Neutrophil (primary cell): ENCODE data around the gene GLYAT.

ENCODE experiments used
- H3K27ac ChIP-seq: fragments of 200-600 bp; sonication (generic); 2 replicates; pipeline ENCODE4 v1.5.1; 2016; ENCODE audit warnings: mild to moderate bottlenecking, moderate library complexity
- H3K27me3 ChIP-seq: fragments of 200-600 bp; sonication (generic); 2 replicates; pipeline ENCODE4 v1.6.0; 2016; ENCODE audit warnings: mild to moderate bottlenecking
- H3K36me3 ChIP-seq: fragments of 200-600 bp; sonication (generic); 2 replicates; pipeline ENCODE4 v1.5.1; 2017
- H3K4me1 ChIP-seq, 2 experiments: fragments of 200-600 bp in 1 of 2; sonication (generic) in 1 of 2; 1 replicate in 1 of 2; 2 replicates in 1 of 2; pipeline versions ENCODE4 v1.5.1 to v1.6.1; 2013 to 2016; ENCODE audit warnings: low read depth in 1 of 2, low read length in 1 of 2, mild to moderate bottlenecking in 1 of 2, moderate library complexity in 1 of 2; ENCODE audit not compliant: control insufficient read depth in 1 of 2, insufficient read depth in 1 of 2
- H3K4me3 ChIP-seq, 2 experiments: fragments of 200-600 bp in 1 of 2; sonication (generic) in 1 of 2; 1 replicate in 1 of 2; 2 replicates in 1 of 2; pipeline ENCODE4 v1.5.1; 2013 to 2016; ENCODE audit warnings: low read depth in 1 of 2, low read length in 1 of 2, mild to moderate bottlenecking in 1 of 2, moderate library complexity in 1 of 2
- H3K9me3 ChIP-seq: fragments of 200-600 bp; sonication (generic); 2 replicates; pipeline ENCODE4 v1.5.1; 2016
- TF ChIP-seq, protein P1 (sequence below): fragments of 200-600 bp; sonication (generic); IDR thresholded peaks from 2 replicates; pipeline ENCODE4 v1.5.1; 2016; ENCODE audit warnings: antibody characterized with exemption

The GLYAT gene

GRCh38 chr11:58770166-58770565, 38.4 kb upstream of the GLYAT start:
- Histone ChIP-seq H3K4me3 (no peak overlapping the region), H3K27ac (no peak overlapping the region), H3K9me3 (no peaks in the 10 kb centered on the region), H3K36me3 (no peaks in the 10 kb centered on the region), H3K27me3 (no peaks in the 10 kb centered on the region), H3K4me1 (no peaks in the 10 kb centered on the region)
- TF ChIP-seq, protein P1, sequence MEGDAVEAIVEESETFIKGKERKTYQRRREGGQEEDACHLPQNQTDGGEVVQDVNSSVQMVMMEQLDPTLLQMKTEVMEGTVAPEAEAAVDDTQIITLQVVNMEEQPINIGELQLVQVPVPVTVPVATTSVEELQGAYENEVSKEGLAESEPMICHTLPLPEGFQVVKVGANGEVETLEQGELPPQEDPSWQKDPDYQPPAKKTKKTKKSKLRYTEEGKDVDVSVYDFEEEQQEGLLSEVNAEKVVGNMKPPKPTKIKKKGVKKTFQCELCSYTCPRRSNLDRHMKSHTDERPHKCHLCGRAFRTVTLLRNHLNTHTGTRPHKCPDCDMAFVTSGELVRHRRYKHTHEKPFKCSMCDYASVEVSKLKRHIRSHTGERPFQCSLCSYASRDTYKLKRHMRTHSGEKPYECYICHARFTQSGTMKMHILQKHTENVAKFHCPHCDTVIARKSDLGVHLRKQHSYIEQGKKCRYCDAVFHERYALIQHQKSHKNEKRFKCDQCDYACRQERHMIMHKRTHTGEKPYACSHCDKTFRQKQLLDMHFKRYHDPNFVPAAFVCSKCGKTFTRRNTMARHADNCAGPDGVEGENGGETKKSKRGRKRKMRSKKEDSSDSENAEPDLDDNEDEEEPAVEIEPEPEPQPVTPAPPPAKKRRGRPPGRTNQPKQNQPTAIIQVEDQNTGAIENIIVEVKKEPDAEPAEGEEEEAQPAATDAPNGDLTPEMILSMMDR: no peak

DNA sequence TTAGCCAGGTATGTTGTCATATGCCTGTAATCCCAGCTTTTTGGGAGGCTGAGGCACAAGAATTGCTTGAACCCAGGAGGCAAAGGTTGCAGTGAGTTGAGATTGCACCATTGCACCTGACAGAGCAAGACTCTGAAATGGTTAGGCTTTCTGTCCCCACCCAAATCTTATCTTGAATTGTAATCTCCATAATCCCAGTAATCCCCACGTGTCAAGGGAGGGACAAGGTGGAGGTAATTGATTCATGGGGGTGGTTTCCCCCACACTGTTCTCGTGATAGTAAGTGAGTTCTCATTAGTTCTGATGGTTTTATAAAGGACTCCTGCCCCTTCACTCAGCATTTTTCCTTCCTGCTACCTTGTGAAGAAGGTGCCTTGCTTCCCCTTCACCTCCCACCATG, 37.6 kb upstream of the GLYAT start:
- Histone ChIP-seq H3K4me1 (no peaks in the 10 kb centered on the region), H3K36me3 (no peaks in the 10 kb centered on the region), H3K4me3 (no peak overlapping the region), H3K27ac (no peak overlapping the region), H3K27me3 (no peaks in the 10 kb centered on the region), H3K9me3 (no peaks in the 10 kb centered on the region)
- TF ChIP-seq, protein P1: no peak

- Histone ChIP-seq H3K36me3 (no peaks in the 10 kb centered on the region), H3K27me3 (no peaks in the 10 kb centered on the region), H3K4me3 (no peak overlapping the region), H3K4me1 (no peaks in the 10 kb centered on the region), H3K27ac (no peak overlapping the region), H3K9me3 (no peaks in the 10 kb centered on the region)
- TF ChIP-seq, protein P1: no peak
Measured at GRCh38 chr11:58768137-58768536, 36.4 kb upstream of the GLYAT start.

DNA sequence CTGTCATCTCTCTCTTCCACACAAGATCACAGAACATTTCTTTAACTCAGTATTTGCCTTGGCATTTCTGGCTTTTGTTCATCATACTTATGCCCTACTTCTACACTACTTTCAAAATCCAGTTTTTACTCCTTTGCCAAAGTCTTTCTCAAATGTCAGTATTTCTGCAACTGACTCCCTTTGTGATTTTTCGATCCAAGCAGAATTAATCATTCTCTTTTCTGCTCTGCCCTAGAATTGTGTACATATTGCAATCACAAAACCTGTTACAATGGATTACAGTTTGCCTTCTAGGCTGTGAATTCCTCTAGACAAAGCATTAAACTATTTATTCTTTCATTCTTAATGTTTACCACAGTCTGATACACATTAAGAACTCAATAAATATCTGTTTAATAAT, 33.3 kb upstream of the GLYAT start:
- no peaks in the 10 kb centered on the region for H3K4me1 ChIP-seq
- no peak overlapping the region for H3K4me3 ChIP-seq
- H3K27ac ChIP-seq: no peak overlapping the region
- H3K36me3 ChIP-seq: no peaks in the 10 kb centered on the region
- H3K27me3 ChIP-seq: no peaks in the 10 kb centered on the region
- H3K9me3 ChIP-seq: no peaks in the 10 kb centered on the region
- TF ChIP-seq, protein P1: no peak

DNA sequence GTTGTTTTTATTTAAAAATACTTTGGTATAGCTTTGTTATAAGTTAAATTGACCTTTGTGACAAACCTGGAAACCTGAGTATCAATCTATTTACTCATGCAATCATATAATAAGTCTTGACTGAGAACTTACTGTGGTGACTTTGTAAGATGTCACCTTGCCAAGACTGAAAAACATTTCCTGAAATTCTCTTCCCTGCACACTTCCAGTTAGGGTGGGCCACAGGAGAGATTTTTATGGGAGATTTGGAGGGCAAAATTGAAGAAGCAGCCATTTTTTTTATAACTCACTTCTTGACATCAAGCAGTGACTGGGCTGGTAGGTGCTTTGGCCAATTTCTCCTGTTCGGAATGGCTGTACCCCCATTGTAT, 31.4 kb upstream of the GLYAT start:
- Histone ChIP-seq H3K27me3 (no peaks in the 10 kb centered on the region), H3K36me3 (no peaks in the 10 kb centered on the region), H3K27ac (no peak overlapping the region), H3K9me3 (no peaks in the 10 kb centered on the region), H3K4me1 (no peaks in the 10 kb centered on the region), H3K4me3 (no peak overlapping the region)
- TF ChIP-seq, protein P1: no peak
